RWPE2 (cell line): ENCODE results near the gene CFAP91.

Experiments used
- ATAC-seq: fragments of 200-7000 bp; cut with Tn5 transposase; 3 replicates; pipeline ENCODE4 v1.9.1; 2021; ENCODE audit warnings: low read depth
- DNase-seq: peaks from one replicate; pipeline ENCODE4 v3.0.0-alpha.2; 2020; ENCODE audit warnings: low spot score
- H3K27ac ChIP-seq: fragments of 450-650 bp; 2 replicates; pipeline ENCODE4 v1.5.1; 2017; ENCODE audit warnings: mild to moderate bottlenecking; ENCODE audit not compliant: poor library complexity, severe bottlenecking
- H3K27me3 ChIP-seq: fragments of 250-450 bp; sonication (Bioruptor Pico); 2 replicates; pipeline ENCODE4 v1.5.1; 2021; ENCODE audit warnings: mild to moderate bottlenecking, moderate library complexity; ENCODE audit not compliant: insufficient read depth, poor library complexity, severe bottlenecking
- H3K36me3 ChIP-seq: fragments of 250-450 bp; sonication (Bioruptor Pico); 2 replicates; pipeline ENCODE4 v1.5.1; 2020; ENCODE audit warnings: low read depth, mild to moderate bottlenecking, moderate library complexity
- H3K4me1 ChIP-seq: fragments of 250-450 bp; sonication (Bioruptor Pico); 2 replicates; pipeline ENCODE4 v1.5.1; 2021; ENCODE audit warnings: mild to moderate bottlenecking, moderate library complexity; ENCODE audit not compliant: insufficient read depth, poor library complexity, severe bottlenecking
- H3K4me3 ChIP-seq: fragments of 250-450 bp; sonication (Bioruptor Pico); 2 replicates; pipeline ENCODE4 v1.5.1; 2021; ENCODE audit warnings: mild to moderate bottlenecking, moderate library complexity; ENCODE audit not compliant: severe bottlenecking
- H3K9me3 ChIP-seq: fragments of 250-450 bp; sonication (Bioruptor Pico); 2 replicates; pipeline ENCODE4 v1.5.1; 2021; ENCODE audit warnings: mild to moderate bottlenecking, moderate library complexity; ENCODE audit not compliant: severe bottlenecking
- TF ChIP-seq, protein P1 (sequence below): fragments of 450-650 bp; IDR thresholded peaks from one replicate; pipeline ENCODE4 v1.5.1; 2017; ENCODE audit warnings: mild to moderate bottlenecking, moderate library complexity; ENCODE audit not compliant: poor library complexity, severe bottlenecking

Gene CFAP91

GRCh38 chr3:119690043-119690656 is 12.7 kb upstream of the CFAP91 start:
- TF ChIP-seq, protein P1, sequence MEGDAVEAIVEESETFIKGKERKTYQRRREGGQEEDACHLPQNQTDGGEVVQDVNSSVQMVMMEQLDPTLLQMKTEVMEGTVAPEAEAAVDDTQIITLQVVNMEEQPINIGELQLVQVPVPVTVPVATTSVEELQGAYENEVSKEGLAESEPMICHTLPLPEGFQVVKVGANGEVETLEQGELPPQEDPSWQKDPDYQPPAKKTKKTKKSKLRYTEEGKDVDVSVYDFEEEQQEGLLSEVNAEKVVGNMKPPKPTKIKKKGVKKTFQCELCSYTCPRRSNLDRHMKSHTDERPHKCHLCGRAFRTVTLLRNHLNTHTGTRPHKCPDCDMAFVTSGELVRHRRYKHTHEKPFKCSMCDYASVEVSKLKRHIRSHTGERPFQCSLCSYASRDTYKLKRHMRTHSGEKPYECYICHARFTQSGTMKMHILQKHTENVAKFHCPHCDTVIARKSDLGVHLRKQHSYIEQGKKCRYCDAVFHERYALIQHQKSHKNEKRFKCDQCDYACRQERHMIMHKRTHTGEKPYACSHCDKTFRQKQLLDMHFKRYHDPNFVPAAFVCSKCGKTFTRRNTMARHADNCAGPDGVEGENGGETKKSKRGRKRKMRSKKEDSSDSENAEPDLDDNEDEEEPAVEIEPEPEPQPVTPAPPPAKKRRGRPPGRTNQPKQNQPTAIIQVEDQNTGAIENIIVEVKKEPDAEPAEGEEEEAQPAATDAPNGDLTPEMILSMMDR, result peak; percentile 75
- H3K27ac ChIP-seq, result no peak overlapping the region
- H3K4me1 ChIP-seq, result no peaks in the 10 kb centered on the region
- H3K27me3 ChIP-seq, result no peaks in the 10 kb centered on the region
- no peaks in the 10 kb centered on the region for H3K36me3 ChIP-seq
- DNase-seq, result no peak
- ATAC-seq, result no peak
- no peaks in the 10 kb centered on the region for H3K9me3 ChIP-seq
- H3K4me3 ChIP-seq, result no peak overlapping the region

DNA sequence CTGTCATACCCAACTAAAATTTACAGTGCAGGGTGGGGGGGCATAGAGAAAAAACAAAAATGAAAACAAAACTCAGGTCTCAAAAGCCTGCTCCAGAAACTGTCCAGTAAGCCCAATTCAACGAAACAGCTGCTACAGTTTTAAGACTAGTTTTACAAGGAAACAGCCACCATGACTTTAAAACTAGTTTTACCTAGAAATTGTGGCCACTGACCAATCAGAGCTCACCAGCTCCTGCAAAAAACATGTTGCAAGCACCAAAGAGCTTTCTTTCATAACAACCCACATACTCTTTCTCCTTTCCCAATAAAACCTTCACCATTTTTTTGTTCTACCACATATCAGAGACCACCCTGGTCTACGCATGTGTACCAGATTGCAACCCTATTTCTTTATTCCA is 7.3 kb upstream of the CFAP91 start:
- TF ChIP-seq, protein P1, result no peak
- ATAC-seq (no peak), DNase-seq (no peak)
- H3K4me3 ChIP-seq, result no peak overlapping the region
- H3K27me3 ChIP-seq, result no peaks in the 10 kb centered on the region
- H3K4me1 ChIP-seq, result no peaks in the 10 kb centered on the region
- H3K36me3 ChIP-seq, result no peaks in the 10 kb centered on the region
- H3K9me3 ChIP-seq, result no peaks in the 10 kb centered on the region
- H3K27ac ChIP-seq, result no peak overlapping the region

DNA sequence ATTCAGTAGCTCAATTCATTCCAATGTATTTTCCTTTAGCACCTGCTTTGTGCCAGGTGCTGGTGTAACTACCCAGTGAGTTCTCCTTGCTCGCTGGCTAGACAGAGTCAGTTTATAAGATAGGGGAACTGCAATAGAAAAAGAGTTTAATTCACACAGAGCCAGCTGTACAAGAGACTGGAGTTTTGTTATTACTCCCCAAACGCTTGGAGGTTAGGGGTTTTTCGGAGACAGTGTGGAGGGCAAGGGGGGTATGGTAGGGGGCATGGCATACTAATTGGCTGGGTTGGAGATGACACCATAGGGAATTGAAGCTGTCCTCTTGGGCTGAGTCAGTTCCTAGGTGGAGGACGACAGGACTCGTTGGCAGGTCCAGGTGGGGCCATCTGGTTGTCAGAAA is 5.4 kb upstream of the CFAP91 start:
- ATAC-seq, result no peak
- no peak for DNase-seq
- no peaks in the 10 kb centered on the region for H3K27me3 ChIP-seq
- no peaks in the 10 kb centered on the region for H3K9me3 ChIP-seq
- peaks cover 7% of the 10 kb centered on the region for H3K4me1 ChIP-seq
- TF ChIP-seq, protein P1, result no peak
- no peak overlapping the region for H3K27ac ChIP-seq
- H3K36me3 ChIP-seq, result no peaks in the 10 kb centered on the region
- no peak overlapping the region for H3K4me3 ChIP-seq

DNA sequence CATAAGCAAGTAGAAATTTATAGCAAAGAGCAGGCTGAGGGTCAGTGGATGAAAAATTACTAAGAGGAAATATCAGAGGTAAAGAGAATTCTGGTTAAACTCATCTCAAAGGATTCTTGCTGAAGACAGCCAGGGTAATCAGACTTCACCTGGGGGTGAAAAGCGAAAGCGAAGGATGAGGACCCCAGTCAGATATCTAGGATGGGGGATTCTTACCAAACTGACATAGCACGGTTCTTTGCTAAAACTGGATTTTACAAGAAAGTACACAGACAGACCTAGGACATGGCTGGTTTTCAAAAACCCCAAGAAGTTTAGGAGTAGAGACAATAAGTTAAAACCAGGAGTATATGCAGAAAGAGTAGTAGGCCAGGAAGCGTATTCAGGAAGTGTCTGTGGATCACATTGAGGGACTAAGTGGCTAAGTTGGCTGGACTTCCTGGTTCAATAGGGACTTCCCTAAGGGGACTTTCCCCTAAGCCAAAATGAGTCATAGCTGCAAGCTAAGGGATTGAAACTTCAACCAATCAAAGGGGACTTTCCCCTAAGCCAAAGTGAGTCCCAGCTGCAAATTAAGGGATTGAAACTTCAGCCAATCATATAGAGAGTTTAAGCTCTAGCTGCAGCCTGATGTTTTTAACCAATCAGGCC is 2.4 kb upstream of the CFAP91 start:
- Histone ChIP-seq H3K4me1 (peaks cover 8% of the 10 kb centered on the region), H3K4me3 (no peak overlapping the region), H3K9me3 (no peaks in the 10 kb centered on the region), H3K27ac (no peak overlapping the region), H3K27me3 (peaks cover 5% of the 10 kb centered on the region), H3K36me3 (no peaks in the 10 kb centered on the region)
- ATAC-seq (no peak), DNase-seq (no peak)
- TF ChIP-seq, protein P1, result no peak
